HG03565 (cell line): ENCODE results near the gene SFTA2.
"Not testable (repeated sequence)": the region's sequence is repeated elsewhere in the genome, so short reads cannot be mapped to it uniquely, and the experiment has no call there.

Source experiments
- ATAC-seq: cut with Tn5 transposase; IDR thresholded peaks from one replicate; pipeline ENCODE4 v1.9.1; 2021; ENCODE audit warnings: mild to moderate bottlenecking, moderate library complexity; ENCODE audit not compliant: unreplicated experiment

Gene SFTA2

GRCh38 chr6:30944051-30944450 is 12.1 kb upstream of the SFTA2 start:
- no peak for ATAC-seq

- no peak for ATAC-seq
Observed at GRCh38 chr6:30942338-30943060, 10.5 kb upstream of the SFTA2 start.

- no peak for ATAC-seq
Observed at GRCh38 chr6:30940361-30940986, 8.5 kb upstream of the SFTA2 start, which contains the start of gene MUCL3. Gene MUCL3 (plus strand): TSS chr6:30940973. CDS start chr6:30941000, 27 bp downstream.

- no peak for ATAC-seq
Observed at GRCh38 chr6:30939473-30939872, 7.5 kb upstream of the SFTA2 start.

GRCh38 chr6:30938730-30939129 is 6.8 kb upstream of the SFTA2 start:
- no peak for ATAC-seq

GRCh38 chr6:30937265-30937664 is 5.3 kb upstream of the SFTA2 start:
- no peak for ATAC-seq

- no peak for ATAC-seq
Observed at GRCh38 chr6:30935018-30935417, 3.0 kb upstream of the SFTA2 start.

- no peak for ATAC-seq
Observed at GRCh38 chr6:30932665-30933365, 845 bp upstream of the SFTA2 start.

GRCh38 chr6:30931272-30931671 is 698 bp downstream of the SFTA2 start:
- no peak for ATAC-seq

GRCh38 chr6:30930506-30930905 is 1.5 kb downstream of the SFTA2 start:
- ATAC-seq, result no peak

- ATAC-seq, result no peak
Observed at GRCh38 chr6:30928677-30929076, 3.3 kb downstream of the SFTA2 start.

GRCh38 chr6:30927080-30927479 is 4.9 kb downstream of the SFTA2 start:
- ATAC-seq, result not testable (repeated sequence)

GRCh38 chr6:30926644-30927043 is 5.3 kb downstream of the SFTA2 start:
- no peak for ATAC-seq

- ATAC-seq, result not testable (repeated sequence)
Observed at GRCh38 chr6:30924040-30924627, 7.8 kb downstream of the SFTA2 start.

- ATAC-seq, result no peak
Observed at GRCh38 chr6:30922447-30922852, 9.5 kb downstream of the SFTA2 start.

GRCh38 chr6:30918670-30919069 is 13.3 kb downstream of the SFTA2 start:
- ATAC-seq, result no peak

- no peak for ATAC-seq
Observed at GRCh38 chr6:30917487-30917886, 14.5 kb downstream of the SFTA2 start.

GRCh38 chr6:30917041-30917440 is 14.9 kb downstream of the SFTA2 start:
- ATAC-seq, result no peak

GRCh38 chr6:30915591-30915946 is 16.4 kb downstream of the SFTA2 start:
- no peak for ATAC-seq

- ATAC-seq, result no peak
Observed at GRCh38 chr6:30914854-30915590, 16.9 kb downstream of the SFTA2 start.
